HG03432 (cell line): ENCODE results near the gene UAP1.
"Not testable (repeated sequence)": the region's sequence is repeated elsewhere in the genome, so short reads cannot be mapped to it uniquely, and the experiment has no call there.

Experiments used
- ATAC-seq: cut with Tn5 transposase; IDR thresholded peaks from one replicate; pipeline ENCODE4 v1.9.1; 2021; ENCODE audit warnings: mild to moderate bottlenecking, moderate library complexity; ENCODE audit not compliant: unreplicated experiment

The UAP1 gene

GRCh38 chr1:162564762-162565218, 3.3 kb downstream of the UAP1 start:
- no peak for ATAC-seq

GRCh38 chr1:162565460-162565859, 3.9 kb downstream of the UAP1 start:
- no peak for ATAC-seq

- no peak for ATAC-seq
These were observed 5.3 kb downstream of the UAP1 start for GRCh38 chr1:162566870-162567269.

GRCh38 chr1:162568802-162569201, 7.3 kb downstream of the UAP1 start:
- no peak for ATAC-seq

GRCh38 chr1:162570718-162571117, 9.2 kb downstream of the UAP1 start:
- ATAC-seq: no peak

- ATAC-seq: not testable (repeated sequence)
These were observed 9.6 kb downstream of the UAP1 start for GRCh38 chr1:162571121-162571520.

- ATAC-seq: no peak
These were observed 10.2 kb downstream of the UAP1 start for GRCh38 chr1:162571696-162572095.

GRCh38 chr1:162573136-162573535, 11.6 kb downstream of the UAP1 start:
- ATAC-seq: no peak

GRCh38 chr1:162578071-162578700, 16.7 kb downstream of the UAP1 start:
- ATAC-seq: no peak

- ATAC-seq: no peak
These were observed 17.4 kb downstream of the UAP1 start for GRCh38 chr1:162578936-162579335.

- no peak for ATAC-seq
These were observed 18.8 kb downstream of the UAP1 start for GRCh38 chr1:162580308-162580707.

- not testable (repeated sequence) for ATAC-seq
These were observed 21.4 kb downstream of the UAP1 start for GRCh38 chr1:162582901-162583300.

GRCh38 chr1:162585101-162585500, 23.6 kb downstream of the UAP1 start:
- not testable (repeated sequence) for ATAC-seq

GRCh38 chr1:162587347-162587746, 25.8 kb downstream of the UAP1 start:
- ATAC-seq: no peak

- ATAC-seq: no peak
These were observed 26.3 kb downstream of the UAP1 start for GRCh38 chr1:162587761-162588260.

GRCh38 chr1:162590101-162590500, 28.6 kb downstream of the UAP1 start:
- no peak for ATAC-seq

GRCh38 chr1:162590686-162591085, 29.2 kb downstream of the UAP1 start:
- ATAC-seq: no peak

- no peak for ATAC-seq
These were observed 35.1 kb downstream of the UAP1 start for GRCh38 chr1:162596514-162597170.

- no peak for ATAC-seq
These were observed 37.9 kb downstream of the UAP1 start for GRCh38 chr1:162599451-162599850.

- not testable (repeated sequence) for ATAC-seq
These were observed 41.6 kb downstream of the UAP1 start for GRCh38 chr1:162603117-162603516.

GRCh38 chr1:162605225-162605927, 43.9 kb downstream of the UAP1 start:
- ATAC-seq: no peak

GRCh38 chr1:162609306-162609705, 47.8 kb downstream of the UAP1 start:
- ATAC-seq: no peak
